GM23248 (cell line): Measurements from ENCODE around the gene DYNLT1. TPM values are rescaled to one million over a fixed set of nuclear protein-coding genes. Genes with fewer than 3 reads are reported as not detected.

Source experiments
- DNase-seq: peaks from one replicate; pipeline ENCODE4 v3.0.0-alpha.2; 2015
- H2AFZ ChIP-seq: fragments of 200-600 bp; sonication (generic); 2 replicates; pipeline ENCODE4 v1.6.1; 2016; ENCODE audit warnings: antibody characterized with exemption
- H3F3A ChIP-seq: fragments of 200-600 bp; sonication (generic); 2 replicates; pipeline ENCODE4 v1.6.1; 2016; ENCODE audit warnings: mild to moderate bottlenecking, antibody characterized with exemption, mixed run types; ENCODE audit not compliant: insufficient read depth
- H3K27ac ChIP-seq: fragments of 200-600 bp; sonication (generic); 2 replicates; pipeline ENCODE4 v1.5.1; 2016; ENCODE audit warnings: mild to moderate bottlenecking
- H3K27me3 ChIP-seq: fragments of 200-600 bp; sonication (generic); replicated peaks from 2 replicates; pipeline ENCODE4 v1.6.1; 2016; ENCODE audit warnings: mild to moderate bottlenecking; ENCODE audit not compliant: insufficient read depth
- H3K36me3 ChIP-seq: fragments of 200-600 bp; sonication (generic); 2 replicates; pipeline ENCODE4 v1.6.1; 2016; ENCODE audit warnings: low read depth, mild to moderate bottlenecking
- H3K4me1 ChIP-seq: fragments of 200-600 bp; sonication (generic); 2 replicates; pipeline ENCODE4 v1.6.1; 2016; ENCODE audit warnings: mild to moderate bottlenecking; ENCODE audit not compliant: insufficient read depth
- H3K4me2 ChIP-seq: fragments of 200-600 bp; sonication (generic); one replicate; pipeline ENCODE4 v1.6.1; 2016; ENCODE audit warnings: mild to moderate bottlenecking; ENCODE audit not compliant: unreplicated experiment
- H3K4me3 ChIP-seq: fragments of 200-600 bp; sonication (generic); 2 replicates; pipeline ENCODE4 v1.5.1; 2016; ENCODE audit warnings: mild to moderate bottlenecking
- H3K79me2 ChIP-seq: fragments of 200-600 bp; sonication (generic); 2 replicates; pipeline ENCODE4 v1.6.1; 2016; ENCODE audit warnings: mild to moderate bottlenecking; ENCODE audit not compliant: insufficient read depth
- H3K9ac ChIP-seq: fragments of 200-600 bp; sonication (generic); 2 replicates; pipeline ENCODE4 v1.6.1; 2016; ENCODE audit warnings: mild to moderate bottlenecking
- H3K9me2 ChIP-seq: fragments of 200-600 bp; sonication (generic); 2 replicates; pipeline ENCODE4 v1.6.1; 2016; ENCODE audit warnings: mixed run types, mild to moderate bottlenecking, moderate library complexity; ENCODE audit not compliant: insufficient read depth
- H3K9me3 ChIP-seq: fragments of 200-600 bp; sonication (generic); one replicate; pipeline ENCODE4 v1.6.1; 2017; ENCODE audit warnings: low read depth
- H4K20me1 ChIP-seq: fragments of 200-600 bp; sonication (generic); 2 replicates; pipeline ENCODE4 v1.6.0; 2016; ENCODE audit not compliant: insufficient read depth
- EZH2 ChIP-seq: fragments of 200-600 bp; sonication (generic); IDR thresholded peaks from 2 replicates; pipeline ENCODE4 v1.6.1; 2018; ENCODE audit warnings: antibody characterized with exemption, mild to moderate bottlenecking; ENCODE audit not compliant: insufficient read depth, poor library complexity, severe bottlenecking
- EZH2phosphoT487 ChIP-seq: fragments of 200-600 bp; sonication (generic); IDR thresholded peaks from 2 replicates; pipeline ENCODE4 v1.6.1; 2018; ENCODE audit warnings: antibody characterized with exemption, moderate library complexity, mild to moderate bottlenecking, low read depth; ENCODE audit not compliant: insufficient read depth
- WGBS, 2 experiments: methylation state at CpG; one replicate each; pipeline ENCODE4 v1.1.6; 2015 to 2017; ENCODE audit warnings: low lambda C conversion rate in 2 of 2, low coverage in 1 of 2; ENCODE audit errors: missing lambda C conversion rate in 2 of 2; 5-methylcytosine and 5-hydroxymethylcytosine counted together
- in situ Hi-C: fragments of 300-500 bp; cut with MboI; formaldehyde crosslinking; loops from 2 replicates; pipeline ENCODE4 v1.15.0; 2020
- polyA plus RNA-seq: library from polyadenylated mRNA; unstranded; fragments of >200 nt; fragmentation: Nextera tagmentation; extraction: Ambion mirVana; gene quantifications from 2 replicates; pipeline ENCODE4 v1.2.1, GENCODE V29; 2016
- total RNA-seq: library from RNA; depleted of rRNA; stranded (reverse); fragments of >200 nt; shearing (Covaris generic); gene quantifications from 2 replicates; pipeline ENCODE4 v1.2.3, GENCODE V29; 2014

Gene DYNLT1
- total and polyA plus RNA-seq, 2 experiments from 2014 or later = 79.7 to 368 TPM

GRCh38 chr6:158639056-158639455 lies 5.5 kb downstream of the DYNLT1 start:
- no peaks in the 10 kb centered on the region for H3K27me3 ChIP-seq
- no peak for TF ChIP-seq EZH2phosphoT487
- TF ChIP-seq EZH2 = no peak
- DNase-seq = no peak
- peaks cover 42% of the 10 kb centered on the region for H3F3A ChIP-seq
- peaks cover 38% of the 10 kb centered on the region for H3K36me3 ChIP-seq
- peaks cover 36% of the 10 kb centered on the region for H3K4me1 ChIP-seq
- H2AFZ ChIP-seq = no peak overlapping the region
- H3K9me3 ChIP-seq = no peaks in the 10 kb centered on the region
- peaks cover 4% of the 10 kb centered on the region; the same call in 1 of the 2 replicates for H4K20me1 ChIP-seq
- 87 to 90% methylated on average over 5 of the region's 5 CpGs for WGBS, 2 experiments
- H3K9ac ChIP-seq = no peak overlapping the region
- no peaks in the 10 kb centered on the region for H3K9me2 ChIP-seq
- 0 out of 2 replicates have a peak overlapping the region, but pooled peaks have one; percentile 17 for H3K27ac ChIP-seq
- in situ Hi-C loops = no loop called here
- H3K4me2 ChIP-seq = no peak overlapping the region
- H3K4me3 ChIP-seq = no peak overlapping the region
- peaks cover 95% of the 10 kb centered on the region for H3K79me2 ChIP-seq

GRCh38 chr6:158638324-158638854 lies 6.2 kb downstream of the DYNLT1 start:
- Histone ChIP-seq H3F3A (peaks cover 45% of the 10 kb centered on the region), H3K9me2 (no peaks in the 10 kb centered on the region), H3K9me3 (no peaks in the 10 kb centered on the region), H4K20me1 (peaks cover 4% of the 10 kb centered on the region; the same call in 1 of the 2 replicates), H3K27me3 (no peaks in the 10 kb centered on the region), H3K9ac (no peak overlapping the region), H2AFZ (no peak overlapping the region), H3K36me3 (peaks cover 42% of the 10 kb centered on the region), H3K4me1 (peaks cover 36% of the 10 kb centered on the region), H3K27ac (0 out of 2 replicates have a peak overlapping the region, but pooled peaks have one; percentile 17), H3K79me2 (peaks cover 91% of the 10 kb centered on the region), H3K4me3 (no peak overlapping the region), H3K4me2 (no peak overlapping the region)
- in situ Hi-C loops = no loop called here
- no peak for DNase-seq
- WGBS, 2 experiments = 80 to 85% methylated on average over 3 of the region's 3 CpGs
- TF ChIP-seq EZH2 (no peak), EZH2phosphoT487 (no peak)

- peaks cover 30% of the 10 kb centered on the region for H3K4me1 ChIP-seq
- no peak overlapping the region for H2AFZ ChIP-seq
- H3K9ac ChIP-seq = no peak overlapping the region
- peaks cover 84% of the 10 kb centered on the region for H3K79me2 ChIP-seq
- H3K9me2 ChIP-seq = no peaks in the 10 kb centered on the region
- in situ Hi-C loops = no loop called here
- no peak overlapping the region for H3K4me2 ChIP-seq
- DNase-seq = no peak
- H3F3A ChIP-seq = peaks cover 47% of the 10 kb centered on the region
- H3K4me3 ChIP-seq = no peak overlapping the region
- H4K20me1 ChIP-seq = peaks cover 3% of the 10 kb centered on the region; the same call in 1 of the 2 replicates
- peaks cover 42% of the 10 kb centered on the region for H3K36me3 ChIP-seq
- H3K27ac ChIP-seq = no peak overlapping the region
- 93 to 98% methylated on average over 8 of the region's 8 CpGs for WGBS, 2 experiments
- no peaks in the 10 kb centered on the region for H3K27me3 ChIP-seq
- H3K9me3 ChIP-seq = no peaks in the 10 kb centered on the region
- TF ChIP-seq EZH2 (no peak), EZH2phosphoT487 (no peak)
Measured at GRCh38 chr6:158636778-158637177, 7.8 kb downstream of the DYNLT1 start.

DNA sequence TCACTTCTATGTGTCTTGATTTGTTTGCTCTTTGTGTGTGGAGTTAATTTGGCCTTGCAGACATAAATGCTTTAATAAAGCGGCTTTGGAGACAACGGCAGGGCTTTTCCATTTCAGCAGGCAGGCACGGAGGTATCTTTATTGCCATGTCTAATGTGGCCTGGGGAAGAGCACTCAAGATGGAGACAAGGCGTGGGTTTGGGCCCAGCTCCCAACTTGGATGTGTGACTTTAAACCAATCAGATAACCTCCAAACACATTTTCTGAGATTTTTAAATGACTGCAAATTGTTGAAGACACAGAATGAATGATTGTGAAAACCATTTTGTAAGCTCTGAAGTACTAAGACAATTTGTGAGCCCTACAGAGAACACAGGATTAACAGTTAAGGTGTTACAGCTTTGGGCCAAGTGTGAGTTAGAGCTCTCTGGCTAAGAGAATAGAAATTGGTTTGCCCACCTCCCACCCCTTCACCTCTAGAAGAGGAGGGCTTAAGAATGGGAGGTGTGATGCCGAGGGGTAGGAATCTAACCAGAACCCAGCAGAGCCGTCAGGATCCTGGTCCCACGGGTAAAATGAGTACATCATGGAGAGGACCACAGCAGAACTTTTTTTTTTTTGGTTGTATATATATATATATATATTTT lies 9.0 kb downstream of the DYNLT1 start:
- no peak overlapping the region for H3K27ac ChIP-seq

More for the DNA sequence above, 9.0 kb downstream of the DYNLT1 start:
- no peak for DNase-seq
- H3K27me3 ChIP-seq = no peaks in the 10 kb centered on the region
- no peak overlapping the region for H2AFZ ChIP-seq
- in situ Hi-C loops = no loop called here
- peaks cover 31% of the 10 kb centered on the region for H3K4me1 ChIP-seq
- H3F3A ChIP-seq = peaks cover 55% of the 10 kb centered on the region
- H3K36me3 ChIP-seq = peaks cover 39% of the 10 kb centered on the region
- H3K9ac ChIP-seq = no peak overlapping the region
- no peaks in the 10 kb centered on the region for H3K9me2 ChIP-seq
- WGBS, 2 experiments = 91 to 94% methylated on average over 7 of the region's 7 CpGs
- no peak overlapping the region for H3K4me3 ChIP-seq
- H3K4me2 ChIP-seq = no peak overlapping the region
- TF ChIP-seq EZH2phosphoT487 (no peak), EZH2 (no peak)
- no peaks in the 10 kb centered on the region for H4K20me1 ChIP-seq
- no peaks in the 10 kb centered on the region for H3K9me3 ChIP-seq
- H3K79me2 ChIP-seq = peaks cover 72% of the 10 kb centered on the region
